Measurements from ENCODE around the gene TRIM45.

The TRIM45 gene

DNA sequence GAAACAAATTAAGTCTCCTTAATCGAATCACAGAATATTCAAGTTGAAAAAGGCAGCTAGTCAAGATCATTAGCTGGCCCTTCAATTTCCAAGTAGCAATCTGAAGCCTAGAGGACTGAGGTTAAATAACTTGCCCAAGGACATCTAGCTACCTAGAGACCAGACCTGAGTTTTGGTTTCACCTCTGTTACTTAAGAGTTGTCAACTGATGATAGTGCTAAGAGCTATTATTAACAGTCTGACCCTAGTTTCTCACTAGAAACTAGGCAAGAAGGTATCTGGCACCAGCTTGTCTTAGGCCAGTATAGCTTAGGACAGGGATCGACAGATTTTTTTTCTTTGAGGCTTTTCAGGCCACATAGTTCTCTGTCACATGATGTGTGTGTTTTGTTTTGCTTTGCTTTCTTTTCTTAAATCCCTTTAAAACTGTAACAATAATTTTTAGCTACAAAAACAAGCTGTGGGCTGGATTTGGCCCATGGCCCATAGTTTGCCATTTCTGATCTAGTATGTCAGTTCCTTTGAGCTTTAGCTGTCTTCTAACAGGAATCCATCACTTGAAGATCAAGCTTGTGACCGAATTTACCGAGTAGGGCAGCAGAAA lies 23.2 kb downstream of the TRIM45 start:
- no peak for DNase-seq

- no peak for DNase-seq
Observed at GRCh38 chr1:117097443-117097842, 24.1 kb downstream of the TRIM45 start.

- DNase-seq, result no peak
Observed at GRCh38 chr1:117096951-117097408, 24.6 kb downstream of the TRIM45 start.

DNA sequence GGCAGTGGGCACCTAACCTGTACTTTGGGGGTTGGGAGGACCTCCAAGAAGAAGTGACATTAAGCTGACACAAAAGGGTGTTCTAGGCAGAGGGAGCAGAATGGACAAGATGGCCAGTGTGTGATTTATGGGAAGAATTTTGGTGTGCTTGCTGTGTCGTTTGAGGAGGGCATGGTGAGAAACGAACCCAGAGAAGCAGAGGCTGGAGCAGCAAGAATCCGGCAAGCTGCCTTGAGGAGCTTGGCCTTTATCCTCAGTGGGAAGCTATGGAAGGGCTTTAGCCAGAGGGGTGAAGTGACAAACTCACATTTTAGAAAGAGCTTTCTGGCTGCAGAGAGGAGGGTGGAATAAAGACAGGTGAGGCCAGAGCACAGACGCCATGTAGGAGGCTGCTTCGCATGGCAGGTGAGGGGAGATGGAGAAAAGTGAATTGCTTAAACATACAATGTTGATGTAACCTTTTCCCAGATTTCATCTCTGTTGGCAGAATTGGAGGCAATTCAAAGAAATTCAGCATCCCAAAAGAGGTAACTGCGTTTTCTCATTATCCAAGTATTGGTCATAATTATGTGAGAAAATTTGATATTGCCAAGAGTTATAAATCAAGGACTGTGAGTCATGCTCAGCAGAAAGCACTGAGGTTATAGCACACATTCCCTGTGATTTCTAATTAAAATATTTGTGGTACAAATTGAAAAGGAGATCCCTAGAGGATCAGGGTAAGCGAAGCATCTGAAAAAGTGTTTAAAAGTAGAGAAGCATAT lies 26.5 kb downstream of the TRIM45 start:
- no peak for DNase-seq

DNA sequence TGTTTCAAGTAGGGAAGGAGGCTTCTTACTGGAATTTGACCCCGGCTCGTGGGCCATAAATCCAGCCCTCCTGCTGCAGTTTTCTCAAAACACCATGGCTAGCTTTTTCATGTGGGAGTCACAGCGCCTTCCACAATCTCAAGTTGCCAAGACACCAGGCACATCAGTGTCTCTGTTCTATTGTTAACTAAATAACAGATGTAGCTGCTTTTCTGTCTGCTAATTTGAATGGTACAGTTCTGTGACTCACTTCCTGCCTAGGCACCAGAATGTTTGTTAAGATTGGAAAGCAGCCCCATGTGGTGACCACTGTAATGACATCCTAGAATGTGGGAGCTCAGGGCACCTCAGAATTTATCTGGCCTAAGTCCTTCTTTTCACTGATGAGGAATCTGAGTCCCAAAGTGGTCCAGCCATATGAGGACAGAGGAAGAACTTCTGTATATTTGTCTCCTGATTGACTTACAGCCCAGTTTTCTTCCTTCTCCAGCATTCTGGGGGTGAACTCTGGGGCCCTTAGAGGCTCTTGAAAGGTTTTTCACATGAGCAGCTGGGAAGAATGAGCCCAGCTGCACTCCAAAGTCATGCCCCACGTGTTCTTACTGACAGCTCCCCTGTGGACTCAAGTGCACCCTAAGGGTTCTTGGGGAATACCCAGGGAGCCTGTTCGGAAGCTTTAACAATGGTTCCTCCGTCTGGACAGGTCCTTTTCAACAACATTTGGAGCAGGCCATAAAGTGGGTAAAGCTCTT lies 27.5 kb downstream of the TRIM45 start:
- DNase-seq, result peak; percentile 13 to 21

- DNase-seq, result no peak
Observed at GRCh38 chr1:117093091-117093534, 28.4 kb downstream of the TRIM45 start.

DNA sequence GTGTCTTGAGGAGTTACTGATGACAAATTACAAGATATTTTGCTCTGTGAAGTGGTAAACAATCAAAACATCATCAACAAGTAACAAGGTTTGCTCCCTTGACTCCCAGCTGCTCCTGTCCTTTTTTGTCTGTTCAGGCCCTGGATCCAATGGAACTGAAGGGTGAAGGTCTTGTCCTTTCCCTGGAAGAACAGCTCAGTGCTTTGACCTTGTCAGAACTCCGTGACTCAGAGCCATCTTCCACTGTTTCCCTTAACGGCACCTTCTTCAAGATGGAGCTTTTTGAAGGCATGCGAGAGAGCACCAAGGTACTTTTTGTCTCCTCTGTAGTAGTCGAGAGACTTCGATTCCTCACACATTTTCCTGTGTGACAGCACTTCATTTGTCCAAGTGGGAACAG lies 29.0 kb downstream of the TRIM45 start:
- no peak for DNase-seq

GRCh38 chr1:117089996-117090395 lies 31.6 kb downstream of the TRIM45 start:
- DNase-seq, result no peak

DNA sequence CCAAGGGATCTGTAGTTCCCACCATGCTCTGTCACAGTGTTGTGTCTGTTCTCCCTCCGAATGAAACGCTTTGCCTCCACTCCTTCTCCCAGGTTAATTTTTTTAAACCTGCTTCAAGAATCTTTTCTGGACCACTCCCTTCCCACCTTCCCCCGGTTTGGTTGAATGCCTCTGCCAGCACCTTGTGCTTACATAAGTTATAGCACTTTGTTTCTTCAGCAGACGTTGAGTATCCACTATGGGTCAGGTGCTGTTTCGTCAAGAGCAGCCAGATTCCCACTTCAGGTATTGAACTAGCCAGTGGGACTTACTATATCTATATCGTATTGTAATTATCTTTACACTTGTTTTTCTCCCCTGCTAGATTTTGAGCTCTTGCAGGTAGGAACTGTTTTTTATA lies 33.9 kb downstream of the TRIM45 start:
- DNase-seq, result no peak

GRCh38 chr1:117084231-117084630 lies 37.3 kb downstream of the TRIM45 start:
- DNase-seq, result no peak

DNA sequence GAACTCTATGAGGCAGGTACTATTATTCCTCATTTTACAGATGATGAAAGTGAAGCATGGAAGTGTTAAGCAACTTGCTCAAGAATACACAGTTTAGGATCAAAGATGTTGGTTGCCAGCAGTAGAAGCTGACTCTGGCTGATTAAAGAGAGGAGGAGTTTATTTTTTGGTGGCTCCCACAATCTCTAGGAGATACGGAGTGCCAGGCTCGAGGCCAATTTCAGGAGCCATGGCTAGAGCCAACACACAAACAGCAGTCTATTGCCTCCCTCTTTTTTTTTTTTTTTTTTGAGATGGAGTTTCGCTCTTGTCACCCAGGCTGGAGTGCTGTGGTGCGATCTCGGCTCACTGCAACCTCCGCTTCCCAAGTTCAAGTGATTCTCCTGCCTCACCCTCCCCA lies 41.8 kb downstream of the TRIM45 start:
- no peak for DNase-seq

- DNase-seq, result peak; percentile 15 to 37
Observed at GRCh38 chr1:117077267-117077666, 44.3 kb downstream of the TRIM45 start.

DNA sequence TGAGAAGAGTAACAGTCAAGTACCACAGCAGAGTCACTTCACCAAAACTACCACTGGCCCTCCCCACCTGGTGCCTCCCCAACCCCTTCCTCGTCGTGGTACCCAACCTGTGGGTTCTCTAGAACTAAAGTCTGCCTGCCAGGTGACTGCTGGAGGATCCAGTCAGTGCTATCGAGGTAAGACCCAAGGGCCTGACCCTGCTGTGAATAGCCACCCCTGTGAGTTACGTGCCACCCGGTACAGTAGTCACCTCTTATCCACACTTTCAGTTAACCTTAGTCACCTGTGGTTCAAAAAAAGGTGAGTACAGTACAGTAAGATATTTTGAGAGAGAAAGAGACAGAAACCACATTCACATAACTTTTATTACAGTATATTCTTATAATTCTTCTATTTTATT lies 44.9 kb downstream of the TRIM45 start:
- no peak for DNase-seq

GRCh38 chr1:117070124-117070523 lies 51.4 kb downstream of the TRIM45 start:
- DNase-seq, result no peak

- DNase-seq, result no peak
Observed at GRCh38 chr1:117069220-117069844, 52.2 kb downstream of the TRIM45 start.

DNA sequence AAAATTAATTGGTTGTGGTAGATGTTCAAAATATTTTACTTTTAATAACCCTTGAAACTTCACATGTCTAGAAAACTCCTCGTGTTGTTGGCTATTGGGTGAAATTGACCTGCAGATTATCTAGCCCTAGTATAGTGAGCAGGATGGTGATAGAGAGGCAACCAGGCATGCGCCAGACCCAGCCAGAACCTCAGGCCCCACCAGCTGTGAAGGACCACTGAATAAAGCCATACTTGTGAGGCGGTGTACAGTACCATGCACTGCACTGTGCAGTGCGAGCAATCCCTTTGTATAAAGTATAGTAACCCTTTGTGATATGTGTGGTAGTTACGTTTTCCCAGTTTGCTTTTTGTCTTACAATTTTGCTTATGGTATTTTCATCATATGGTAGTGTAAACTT lies 53.0 kb downstream of the TRIM45 start:
- no peak for DNase-seq

DNA sequence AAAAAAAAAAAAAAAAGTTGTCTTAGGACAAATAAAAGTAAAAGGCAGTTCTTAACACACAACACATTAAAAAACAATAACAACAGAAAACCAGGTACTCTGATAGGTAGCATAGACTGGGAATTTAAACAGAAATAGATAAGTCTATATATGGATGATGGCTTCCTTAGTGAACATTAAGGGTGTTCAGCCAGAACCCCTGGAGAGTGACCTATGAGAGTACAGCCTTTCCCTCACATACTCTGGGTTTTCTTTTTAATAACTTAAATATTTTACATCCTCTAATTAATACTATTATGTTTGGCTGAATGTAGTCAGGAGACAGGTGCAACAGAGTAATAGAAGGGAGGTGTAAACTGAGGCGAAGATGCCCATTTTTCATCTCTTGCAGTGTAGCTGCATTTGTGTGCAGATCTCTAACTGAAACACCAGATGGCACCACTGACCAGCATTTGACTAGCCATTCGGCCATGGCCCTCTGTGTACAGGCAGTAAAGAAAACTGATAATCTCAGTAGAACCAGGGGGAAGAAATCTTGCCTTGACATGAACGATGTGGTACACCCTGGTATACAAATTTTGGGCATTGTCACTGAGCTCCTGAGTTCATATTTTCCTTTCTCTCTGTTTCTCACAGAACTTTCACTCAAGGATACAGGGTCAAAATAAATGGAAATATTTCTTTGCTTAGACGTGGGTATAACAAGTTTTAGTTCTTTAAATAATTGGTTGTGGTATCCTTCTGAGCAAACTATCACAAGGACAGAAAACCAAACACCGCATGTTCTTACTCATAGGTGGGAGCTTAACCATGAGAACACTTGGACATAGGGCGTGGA lies 53.8 kb downstream of the TRIM45 start:
- DNase-seq, result peak; percentile 24

DNA sequence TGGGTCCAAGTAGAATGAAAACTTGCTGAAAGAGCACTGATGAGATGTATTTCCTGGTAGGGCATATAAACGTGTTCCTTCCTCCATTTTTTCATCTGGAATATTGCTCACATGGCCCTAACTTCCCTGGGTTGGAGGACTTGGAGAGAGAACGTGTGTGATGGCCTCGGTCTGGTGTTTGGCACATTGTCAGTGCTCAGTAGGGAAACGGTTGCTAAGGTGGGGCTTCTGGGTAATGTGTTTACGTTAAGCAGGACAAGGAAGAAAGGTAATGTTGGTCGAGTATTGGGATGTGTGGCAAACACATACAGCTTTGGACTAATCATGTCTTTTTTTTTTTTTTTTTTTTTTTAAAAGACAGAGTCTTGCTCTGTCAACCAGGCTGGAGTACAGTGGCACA lies 55.2 kb downstream of the TRIM45 start:
- no peak for DNase-seq

DNA sequence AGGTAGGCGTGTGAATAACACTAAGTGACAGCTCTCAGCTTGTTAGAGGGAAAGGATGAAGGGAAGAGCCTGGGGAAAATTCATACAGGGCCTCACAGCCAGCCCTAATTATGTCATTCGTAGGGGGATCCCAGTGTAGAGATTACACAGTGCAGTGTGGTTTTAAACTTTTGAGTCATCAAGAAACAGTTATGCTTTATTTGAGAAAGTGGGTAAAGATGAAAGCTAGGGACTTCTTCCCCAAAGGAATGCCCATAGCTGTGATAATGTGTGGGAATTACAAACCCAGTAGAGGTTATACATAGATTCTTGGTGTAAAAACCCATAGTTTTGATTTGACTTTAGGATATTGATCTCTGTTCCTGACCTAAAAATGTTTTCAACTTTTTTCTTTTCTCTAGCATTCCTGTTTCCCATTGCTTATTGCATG lies 59.5 kb downstream of the TRIM45 start:
- DNase-seq, result peak in 1 of 2 experiments; percentile 22
